IMR-90 (cell line): ENCODE results near the gene NEURL4. TPM values are rescaled to one million over a fixed set of nuclear protein-coding genes. Genes with fewer than 3 reads are reported as not detected.

ENCODE experiments used
- ATAC-seq: fragments of 200-7000 bp; cut with Tn5 transposase; 2 replicates; pipeline ENCODE4 v1.9.1; 2020; ENCODE audit warnings: low read depth, mild to moderate bottlenecking, moderate library complexity
- BruUV-seq: library from RNA; stranded (reverse); fragments of 400-500 nt; replicated peaks from 2 replicates; lab custom pipeline; 2021; lab: Mats Ljungman, UMichigan
- CTCF ChIA-PET: fragments of 300-600 bp; formaldehyde crosslinking; extraction: SDS; loops from one replicate; lab custom pipeline; 2021; ENCODE audit warnings: antibody characterized with exemption; lab: Yijun Ruan, JAX
- POLR2A ChIA-PET: fragments of 300-600 bp; sonication (Branson Sonifier 250); formaldehyde crosslinking; loops from one replicate; lab custom pipeline; 2022; ENCODE audit warnings: antibody characterized with exemption; ENCODE audit not compliant: unreplicated experiment; lab: Charles Lee
- DNase-seq: peaks from one replicate; pipeline ENCODE4 v3.0.0; 2013
- H2AFZ ChIP-seq: replicated peaks from 2 replicates; pipeline ENCODE3; 2013; ENCODE audit warnings: low read length, mild to moderate bottlenecking; ENCODE audit not compliant: poor library complexity
- H2AK5ac ChIP-seq: 2 replicates; pipeline ENCODE4 v1.6.1; 2013; ENCODE audit warnings: low read depth, low read length, inconsistent platforms
- H2AK9ac ChIP-seq: replicated peaks from 2 replicates; pipeline ENCODE3; 2013; ENCODE audit warnings: mild to moderate bottlenecking, low read depth, low read length, moderate library complexity; ENCODE audit not compliant: poor library complexity
- H2BK120ac ChIP-seq: 2 replicates; pipeline ENCODE4 v1.6.1; 2013; ENCODE audit warnings: low read depth, low read length, inconsistent platforms
- H2BK15ac ChIP-seq: 3 replicates; pipeline ENCODE4 v1.6.1; 2013; ENCODE audit warnings: low read depth, low read length, inconsistent platforms
- H2BK20ac ChIP-seq: 2 replicates; pipeline ENCODE4 v1.6.1; 2013; ENCODE audit warnings: low read depth, mild to moderate bottlenecking, inconsistent platforms, low read length, moderate library complexity
- H2BK5ac ChIP-seq: 2 replicates; pipeline ENCODE4 v1.6.1; 2013; ENCODE audit warnings: mild to moderate bottlenecking, low read depth, low read length, inconsistent platforms; ENCODE audit not compliant: poor library complexity, severe bottlenecking
- H3K14ac ChIP-seq: replicated peaks from 2 replicates; pipeline ENCODE4 v1.6.1; 2013; ENCODE audit warnings: low read depth, low read length, inconsistent platforms
- H3K18ac ChIP-seq: 2 replicates; pipeline ENCODE4 v1.6.1; 2013; ENCODE audit warnings: low read depth, low read length, control low read depth
- H3K23ac ChIP-seq: 2 replicates; pipeline ENCODE4 v1.6.1; 2013; ENCODE audit warnings: low read depth, low read length, inconsistent platforms
- H3K27ac ChIP-seq: 2 replicates; pipeline ENCODE4 v1.5.1; 2013; ENCODE audit warnings: mild to moderate bottlenecking, control low read depth, low read length; ENCODE audit not compliant: insufficient read depth
- H3K27me3 ChIP-seq: 2 replicates; pipeline ENCODE4 v1.6.1; 2013; ENCODE audit warnings: low read length; ENCODE audit not compliant: control insufficient read depth, insufficient read depth
- H3K36me3 ChIP-seq: 2 replicates; pipeline ENCODE4 v1.6.1; 2013; ENCODE audit warnings: low read length, mixed read lengths; ENCODE audit not compliant: control insufficient read depth, insufficient read depth
- H3K4ac ChIP-seq: 2 replicates; pipeline ENCODE4 v1.6.1; 2013; ENCODE audit warnings: low read depth, low read length, inconsistent platforms
- H3K4me1 ChIP-seq: 2 replicates; pipeline ENCODE4 v1.6.1; 2013; ENCODE audit warnings: low read length, mixed read lengths; ENCODE audit not compliant: control insufficient read depth, insufficient read depth
- H3K4me2 ChIP-seq: 2 replicates; pipeline ENCODE4 v1.6.1; 2013; ENCODE audit warnings: low read depth, mild to moderate bottlenecking, control low read depth, low read length, moderate library complexity
- H3K4me3 ChIP-seq: 2 replicates; pipeline ENCODE4 v1.5.1; 2013; ENCODE audit warnings: low read depth, mild to moderate bottlenecking, control low read depth, low read length, moderate library complexity; ENCODE audit not compliant: insufficient read depth
- H3K56ac ChIP-seq: 2 replicates; pipeline ENCODE4 v1.6.1; 2013; ENCODE audit warnings: low read length, inconsistent platforms; ENCODE audit not compliant: insufficient read depth; ENCODE audit errors: extremely low read depth
- H3K79me1 ChIP-seq, 2 experiments: 2 replicates each; pipeline ENCODE4 v1.6.1; 2013; ENCODE audit warnings: low read length in 2 of 2, inconsistent platforms in 1 of 2, low read depth in 1 of 2
- H3K9ac ChIP-seq: 2 replicates; pipeline ENCODE4 v1.6.1; 2013; ENCODE audit warnings: low read depth, low read length, control low read depth
- H3K9me1 ChIP-seq: 2 replicates; pipeline ENCODE4 v1.6.1; 2013; ENCODE audit warnings: low read length, inconsistent platforms; ENCODE audit not compliant: insufficient read depth
- H3K9me3 ChIP-seq: 2 replicates; pipeline ENCODE4 v1.6.1; 2013; ENCODE audit warnings: low read length; ENCODE audit not compliant: control insufficient read depth, insufficient read depth
- H4K20me1 ChIP-seq: 2 replicates; pipeline ENCODE4 v1.6.1; 2013; ENCODE audit warnings: low read length, inconsistent platforms; ENCODE audit not compliant: insufficient read depth
- H4K5ac ChIP-seq: 2 replicates; pipeline ENCODE4 v1.6.1; 2013; ENCODE audit warnings: mild to moderate bottlenecking, low read depth, low read length, control low read depth
- H4K8ac ChIP-seq, 2 experiments: 2 replicates each; pipeline ENCODE4 v1.6.1; 2013; ENCODE audit warnings: low read depth in 2 of 2, low read length in 2 of 2, control low read depth in 1 of 2, inconsistent platforms in 1 of 2
- H4K91ac ChIP-seq: 2 replicates; pipeline ENCODE4 v1.6.1; 2013; ENCODE audit warnings: low read depth, low read length, inconsistent platforms; ENCODE audit not compliant: insufficient read depth
- BHLHE40 ChIP-seq: fragments of 150-350 bp; IDR thresholded peaks from 2 replicates; pipeline ENCODE4 v1.6.1; 2016; ENCODE audit warnings: mild to moderate bottlenecking, low read depth, low read length
- CEBPB ChIP-seq: IDR thresholded peaks from 2 replicates; pipeline ENCODE4 v1.6.1; 2012; ENCODE audit warnings: low read depth, low read length, improper control_type of control experiment
- CHD1 ChIP-seq: IDR thresholded peaks from 2 replicates; pipeline ENCODE4 v1.6.1; 2012; ENCODE audit warnings: low read depth, low read length, improper control_type of control experiment
- FOS ChIP-seq: fragments of 150-350 bp; IDR thresholded peaks from 2 replicates; pipeline ENCODE4 v1.6.1; 2016; ENCODE audit warnings: low read depth, low read length
- MAFK ChIP-seq: IDR thresholded peaks from 2 replicates; pipeline ENCODE4 v1.6.1; 2012; ENCODE audit warnings: low read depth, low read length, improper control_type of control experiment
- MXI1 ChIP-seq: IDR thresholded peaks from 2 replicates; pipeline ENCODE4 v1.6.1; 2012; ENCODE audit warnings: low read depth, mild to moderate bottlenecking, low read length, moderate library complexity, borderline replicate concordance
- NFE2L2 ChIP-seq: fragments of 150-350 bp; IDR thresholded peaks from 2 replicates; pipeline ENCODE4 v1.6.1; 2016; ENCODE audit warnings: low read depth, mild to moderate bottlenecking, low read length
- POLR2A ChIP-seq: IDR thresholded peaks from 2 replicates; pipeline ENCODE4 v1.6.1; 2012; ENCODE audit warnings: mild to moderate bottlenecking, low read depth, low read length
- RCOR1 ChIP-seq: IDR thresholded peaks from 2 replicates; pipeline ENCODE4 v1.6.1; 2012; ENCODE audit warnings: mild to moderate bottlenecking, low read length, improper control_type of control experiment; ENCODE audit not compliant: insufficient replicate concordance
- SMC3 ChIP-seq: fragments of 150-350 bp; IDR thresholded peaks from 2 replicates; pipeline ENCODE4 v1.6.1; 2016; ENCODE audit warnings: low read depth, mild to moderate bottlenecking, antibody characterized with exemption, low read length, moderate library complexity
- USF2 ChIP-seq: fragments of 150-350 bp; IDR thresholded peaks from 2 replicates; pipeline ENCODE4 v1.6.1; 2017; ENCODE audit warnings: mild to moderate bottlenecking, antibody characterized with exemption, low read length, low read depth
- WGBS, 2 experiments: methylation state at CpG; one replicate each; pipeline versions ENCODE4 v1.1.5 to v1.1.7; 2013; ENCODE audit warnings: missing lambda C conversion rate in 2 of 2; ENCODE audit not compliant: insufficient read length in 1 of 2; ENCODE audit errors: extremely low coverage in 2 of 2; 5-methylcytosine and 5-hydroxymethylcytosine counted together
- dilution Hi-C: fragments of 300-500 bp; cut with HindIII; formaldehyde crosslinking; loops from one replicate; pipeline ENCODE4 v1.14.3; 2018; ENCODE audit warnings: low sequenced_read_pairs; ENCODE audit not compliant: unreplicated experiment
- in situ Hi-C: fragments of 300-500 bp; cut with MboI; formaldehyde crosslinking; loops from 3 replicates; pipeline ENCODE4 v1.14.3; 2019; ENCODE audit warnings: low sequenced_read_pairs, inconsistent platforms, mixed read lengths
- intact Hi-C: fragments of 100-400 bp; cut with micrococcal nuclease; formaldehyde crosslinking; loops from 2 replicates; pipeline ENCODE4 v1.10.0; 2022
- polyA plus RNA-seq, 3 experiments: library from polyadenylated mRNA; depleted of rRNA; stranded (reverse); fragments of >200 nt; gene quantifications; 2 replicates each; pipeline ENCODE4 v1.2.3, GENCODE V29; 2012; ENCODE audit warnings: low replicate concordance in 1 of 3
- total RNA-seq: library from RNA; depleted of rRNA; stranded (reverse); fragments of >200 nt; gene quantifications from 2 replicates; pipeline ENCODE4 v1.2.3, GENCODE V29; 2012
- TF ChIP-seq, protein P1 (sequence below): conservative IDR thresholded peaks from 2 replicates; pipeline ENCODE4 v1.5.1; 2012; ENCODE audit warnings: mild to moderate bottlenecking, low read depth, low read length, improper control_type of control experiment
- TF ChIP-seq, protein P2 (sequence below): fragments of 150-350 bp; IDR thresholded peaks from 2 replicates; pipeline ENCODE4 v1.6.1; 2016; ENCODE audit warnings: low read depth, mild to moderate bottlenecking, low read length, moderate library complexity, borderline replicate concordance

Gene NEURL4
- total and polyA plus RNA-seq, 2 of the 4 experiments (the other 2 are of a cell fraction) = 8.4 to 23.3 TPM

- H3K36me3 ChIP-seq = peaks cover 16% of the 10 kb centered on the region
- peak within 1 kb of the TSS; percentile 76 for H3K56ac ChIP-seq
- peak within 1 kb of the TSS; percentile 98 for H3K4me2 ChIP-seq
- CTCF ChIA-PET = no interaction called here
- no peaks in the 10 kb centered on the region for H3K9me3 ChIP-seq
- WGBS, 2 experiments = 0% methylated on average over 25 of the region's 64 CpGs; no CpG with 5 or more reads in 1 of the 2 experiments
- H4K8ac ChIP-seq = peak within 1 kb of the TSS; percentile 45 to 91
- H2AK9ac ChIP-seq = peak within 1 kb of the TSS; percentile 99
- no peaks in the 10 kb centered on the region; the same call in 1 of the 2 replicates for H3K27me3 ChIP-seq
- peak within 1 kb of the TSS; percentile 74 for H3K27ac ChIP-seq
- peak within 1 kb of the TSS; percentile 93 for H2AFZ ChIP-seq
- in situ Hi-C loops = loop anchor here (10.0 kb wide), 1 partner anchor 262 kb away; the partner anchor contains the start of gene SLC16A11
- ATAC-seq = peak; percentile 86
- intact Hi-C loops = no loop called here
- H3K4me3 ChIP-seq = peak within 1 kb of the TSS; percentile 68
- H3K18ac ChIP-seq = peak within 1 kb of the TSS; percentile 46
- H3K4me1 ChIP-seq = no peaks in the 10 kb centered on the region; the same call in 1 of the 2 replicates
- peak within 1 kb of the TSS; percentile 87 for H2BK5ac ChIP-seq
- H4K20me1 ChIP-seq = peaks cover 37% of the 10 kb centered on the region
- peak within 1 kb of the TSS; percentile 78 for H3K4ac ChIP-seq
- BruUV-seq = no TSS peak
- peak within 1 kb of the TSS; percentile 70 for H4K91ac ChIP-seq
- H2AK5ac ChIP-seq = peak within 1 kb of the TSS; percentile 87; the same call in 1 of the 2 replicates
- peaks cover 7 to 35% of the 10 kb centered on the region in 2 experiments; a peak in 3 of 4 replicates for H3K79me1 ChIP-seq
- H2BK15ac ChIP-seq = peak within 1 kb of the TSS; percentile 4; the same call in 1 of the 3 replicates
- peak within 1 kb of the TSS; percentile 56; the same call in 1 of the 2 replicates for H2BK120ac ChIP-seq
- POLR2A ChIA-PET = no interaction called here
- H3K23ac ChIP-seq = peak within 1 kb of the TSS; percentile 78; the same call in 1 of the 2 replicates
- DNase-seq = peak; percentile 100
- H3K9ac ChIP-seq = peak within 1 kb of the TSS; percentile 77
- dilution Hi-C loops = no loop called here
- peak within 1 kb of the TSS; percentile 57 for H3K14ac ChIP-seq
- H3K9me1 ChIP-seq = peaks cover 9% of the 10 kb centered on the region; the same call in 1 of the 2 replicates
- H4K5ac ChIP-seq = peak within 1 kb of the TSS; percentile 22
- H2BK20ac ChIP-seq = no peak within 1 kb of the TSS
- TF ChIP-seq FOS (no peak), CHD1 (peak; percentile 62; the same call in 1 of the 2 replicates), BHLHE40 (no peak), NFE2L2 (no peak), SMC3 (no peak), MAFK (no peak), CEBPB (peak; percentile 97), MXI1 (peak; percentile 92), USF2 (0 out of 2 replicates have a peak, but pooled peaks have one; percentile 2), RCOR1 (no peak), POLR2A (peak; percentile 69; the same call in 1 of the 2 replicates)
- TF ChIP-seq, protein P1, sequence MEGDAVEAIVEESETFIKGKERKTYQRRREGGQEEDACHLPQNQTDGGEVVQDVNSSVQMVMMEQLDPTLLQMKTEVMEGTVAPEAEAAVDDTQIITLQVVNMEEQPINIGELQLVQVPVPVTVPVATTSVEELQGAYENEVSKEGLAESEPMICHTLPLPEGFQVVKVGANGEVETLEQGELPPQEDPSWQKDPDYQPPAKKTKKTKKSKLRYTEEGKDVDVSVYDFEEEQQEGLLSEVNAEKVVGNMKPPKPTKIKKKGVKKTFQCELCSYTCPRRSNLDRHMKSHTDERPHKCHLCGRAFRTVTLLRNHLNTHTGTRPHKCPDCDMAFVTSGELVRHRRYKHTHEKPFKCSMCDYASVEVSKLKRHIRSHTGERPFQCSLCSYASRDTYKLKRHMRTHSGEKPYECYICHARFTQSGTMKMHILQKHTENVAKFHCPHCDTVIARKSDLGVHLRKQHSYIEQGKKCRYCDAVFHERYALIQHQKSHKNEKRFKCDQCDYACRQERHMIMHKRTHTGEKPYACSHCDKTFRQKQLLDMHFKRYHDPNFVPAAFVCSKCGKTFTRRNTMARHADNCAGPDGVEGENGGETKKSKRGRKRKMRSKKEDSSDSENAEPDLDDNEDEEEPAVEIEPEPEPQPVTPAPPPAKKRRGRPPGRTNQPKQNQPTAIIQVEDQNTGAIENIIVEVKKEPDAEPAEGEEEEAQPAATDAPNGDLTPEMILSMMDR = no peak
- TF ChIP-seq, protein P2, sequence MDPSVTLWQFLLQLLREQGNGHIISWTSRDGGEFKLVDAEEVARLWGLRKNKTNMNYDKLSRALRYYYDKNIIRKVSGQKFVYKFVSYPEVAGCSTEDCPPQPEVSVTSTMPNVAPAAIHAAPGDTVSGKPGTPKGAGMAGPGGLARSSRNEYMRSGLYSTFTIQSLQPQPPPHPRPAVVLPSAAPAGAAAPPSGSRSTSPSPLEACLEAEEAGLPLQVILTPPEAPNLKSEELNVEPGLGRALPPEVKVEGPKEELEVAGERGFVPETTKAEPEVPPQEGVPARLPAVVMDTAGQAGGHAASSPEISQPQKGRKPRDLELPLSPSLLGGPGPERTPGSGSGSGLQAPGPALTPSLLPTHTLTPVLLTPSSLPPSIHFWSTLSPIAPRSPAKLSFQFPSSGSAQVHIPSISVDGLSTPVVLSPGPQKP = no peak
Measured at GRCh38 chr17:7306911-7307685, 22.0 kb downstream of the NEURL4 start, which contains the start of gene EIF5A. TSS of gene EIF5A (plus strand) at chr17:7307628. CDS start at chr17:7309636, 2,008 bp downstream.
